HEK293T (cell line): ENCODE results near the gene NUDT7.

ENCODE experiments used
- L3MBTL2 ChIP-seq: fragments of 450-650 bp; conservative IDR thresholded peaks from 2 replicates; pipeline ENCODE4 v1.6.1; 2016; ENCODE audit warnings: mild to moderate bottlenecking
- NFRKB ChIP-seq: fragments of 450-650 bp; IDR thresholded peaks from 2 replicates; pipeline ENCODE4 v1.6.1; 2016; ENCODE audit warnings: mild to moderate bottlenecking, moderate library complexity
- SP1 ChIP-seq: fragments of 450-650 bp; IDR thresholded peaks from 2 replicates; pipeline ENCODE4 v1.6.1; 2017
- TARDBP ChIP-seq: fragments of 450-650 bp; IDR thresholded peaks from 2 replicates; pipeline ENCODE4 v1.6.1; 2016
- ZNF384 ChIP-seq: fragments of 450-650 bp; IDR thresholded peaks from 2 replicates; pipeline ENCODE4 v1.6.1; 2016

GRCh38 chr16:77732241-77732946 lies 10.1 kb downstream of the NUDT7 start:
- TF ChIP-seq SP1 (no peak), TARDBP (no peak), L3MBTL2 (no peak), NFRKB (no peak), ZNF384 (no peak)
